DND-41 (cell line): Measurements from ENCODE around the gene CTRL.

Experiments
- CTCF ChIP-seq: IDR thresholded peaks from 2 replicates; pipeline ENCODE4 v1.5.1; 2012; ENCODE audit warnings: borderline replicate concordance, low read length, moderate library complexity, mild to moderate bottlenecking; ENCODE audit not compliant: poor library complexity, severe bottlenecking; ENCODE audit errors: extremely low read depth
- EZH2 ChIP-seq: IDR thresholded peaks from 3 replicates; pipeline ENCODE4 v1.6.1; 2012; ENCODE audit warnings: borderline replicate concordance, low read depth, mild to moderate bottlenecking, moderate library complexity, low read length, inconsistent platforms; ENCODE audit not compliant: severe bottlenecking

GRCh38 chr16:67939507-67940445, 8.1 kb upstream of the CTRL start:
- no peak for TF ChIP-seq EZH2
- no peak for TF ChIP-seq CTCF
